Activated B cell treated with CpG ODN at 0.5 μM for 24 hours (primary cell): Measurements from ENCODE around the gene GRN. TPM values are rescaled to one million over a fixed set of nuclear protein-coding genes. Genes with fewer than 3 reads are reported as not detected.

ENCODE experiments used
- ATAC-seq: fragments of 200-7000 bp; cut with Tn5 transposase; one replicate; pipeline ENCODE4 v1.10.0; 2021; ENCODE audit warnings: low read depth, mild to moderate bottlenecking, moderate library complexity
- CTCF ChIA-PET: fragments of 350-600 bp; sonication (Branson Sonifier 250); formaldehyde crosslinking; loops from one replicate; lab custom pipeline; 2021; ENCODE audit warnings: antibody characterized with exemption; lab: Charles Lee
- POLR2A ChIA-PET: fragments of 350-600 bp; sonication (Branson Sonifier 250); formaldehyde crosslinking; loops from one replicate; lab custom pipeline; 2021; ENCODE audit warnings: antibody characterized with exemption; lab: Charles Lee
- DNase-seq: peaks from one replicate; pipeline ENCODE4 v3.0.0; 2022
- H3K27ac Mint-ChIP-seq: one replicate; pipeline ENCODE4 v1.8.0; 2020; ENCODE audit warnings: mixed read lengths
- H3K27me3 Mint-ChIP-seq: one replicate; pipeline ENCODE4 v1.8.0; 2021; ENCODE audit warnings: mixed read lengths
- H3K36me3 Mint-ChIP-seq: one replicate; pipeline ENCODE4 v1.8.0; 2021; ENCODE audit warnings: low read depth, mixed read lengths
- H3K4me1 Mint-ChIP-seq: one replicate; pipeline ENCODE4 v1.8.0; 2021; ENCODE audit warnings: mixed read lengths
- H3K4me3 Mint-ChIP-seq: one replicate; pipeline ENCODE4 v1.8.0; 2020; ENCODE audit warnings: mild to moderate bottlenecking, mixed read lengths
- H3K9me3 Mint-ChIP-seq: one replicate; pipeline ENCODE4 v1.8.0; 2020; ENCODE audit warnings: mixed read lengths
- CTCF ChIP-seq: fragments of 200-600 bp; IDR thresholded peaks from one replicate; pipeline ENCODE4 v1.8.0; 2022; ENCODE audit warnings: antibody characterized with exemption, mild to moderate bottlenecking
- intact Hi-C: fragments of 100-400 bp; cut with micrococcal nuclease; formaldehyde crosslinking; loops from one replicate; pipeline ENCODE4 v1.15.1; 2024
- total RNA-seq: library from RNA; stranded (reverse); gene quantifications from 2 replicates; pipeline ENCODE4 v1.2.3, GENCODE V29; 2022

The GRN gene
- total RNA-seq, 1 donor from 2014 or later, result 250 TPM

DNA sequence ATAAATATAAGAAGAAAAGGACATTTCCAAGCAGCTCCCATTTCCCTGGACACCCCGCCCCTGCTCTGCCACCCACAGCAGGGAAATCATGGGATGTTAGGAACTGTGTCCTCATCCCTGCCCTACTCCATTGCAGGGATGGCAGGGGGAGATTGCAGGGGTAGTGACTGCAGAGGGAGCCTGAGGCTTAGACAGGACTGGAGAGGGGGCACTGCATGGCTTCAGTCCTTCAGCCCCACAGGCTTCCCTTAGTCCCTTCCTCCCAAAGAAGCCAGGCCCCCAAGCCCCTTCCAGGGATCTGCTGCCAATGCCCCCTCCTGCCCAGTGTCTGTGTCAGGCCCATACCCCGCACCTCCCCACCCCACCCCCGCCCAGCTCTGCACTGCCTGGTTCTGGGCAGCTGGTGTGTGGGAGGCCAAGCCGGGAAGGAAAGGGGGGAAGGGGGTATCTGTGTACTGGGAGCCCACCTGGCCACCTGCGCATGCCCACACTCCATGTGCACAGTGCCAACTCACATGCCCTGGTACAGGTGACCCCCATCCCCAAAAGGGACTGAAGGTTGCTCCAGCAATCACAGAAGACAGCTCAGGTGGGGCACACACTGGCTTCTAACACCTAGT lies 33.4 kb upstream of the GRN start:
- DNase-seq (no peak), ATAC-seq (no peak)
- no peak overlapping the region for H3K4me3 Mint-ChIP-seq
- POLR2A ChIA-PET, result no interaction called here
- intact Hi-C loops, result no loop called here
- H3K27ac Mint-ChIP-seq, result no peak overlapping the region
- no peak for TF ChIP-seq CTCF
- no peaks in the 10 kb centered on the region for H3K36me3 Mint-ChIP-seq
- H3K27me3 Mint-ChIP-seq, result peaks cover 49% of the 10 kb centered on the region
- CTCF ChIA-PET, result no interaction called here
- H3K4me1 Mint-ChIP-seq, result peaks cover 34% of the 10 kb centered on the region
- no peaks in the 10 kb centered on the region for H3K9me3 Mint-ChIP-seq

- no peaks in the 10 kb centered on the region for H3K36me3 Mint-ChIP-seq
- no peak overlapping the region for H3K4me3 Mint-ChIP-seq
- H3K4me1 Mint-ChIP-seq, result peaks cover 31% of the 10 kb centered on the region
- ChIA-PET CTCF (no interaction called here), POLR2A (no interaction called here)
- TF ChIP-seq CTCF, result no peak
- ATAC-seq (no peak), DNase-seq (no peak)
- peaks cover 46% of the 10 kb centered on the region for H3K27me3 Mint-ChIP-seq
- H3K9me3 Mint-ChIP-seq, result peaks cover 2% of the 10 kb centered on the region
- intact Hi-C loops, result no loop called here
- H3K27ac Mint-ChIP-seq, result peak overlapping the region; percentile 27
Observed at GRCh38 chr17:44312396-44313104, 32.6 kb upstream of the GRN start.

- Mint-ChIP-seq H3K27me3 (peaks cover 46% of the 10 kb centered on the region), H3K4me3 (peak overlapping the region; percentile 50), H3K9me3 (peaks cover 2% of the 10 kb centered on the region), H3K4me1 (peaks cover 26% of the 10 kb centered on the region), H3K27ac (no peak overlapping the region), H3K36me3 (no peaks in the 10 kb centered on the region)
- intact Hi-C loops, result no loop called here
- DNase-seq, result no peak
- no peak for TF ChIP-seq CTCF
- ATAC-seq, result no peak
- POLR2A ChIA-PET, result interaction anchor here (0.6 kb wide), 1 partner anchor 78 kb away, joined by 5 read pairs; no protein-coding TSS in a partner anchor
- CTCF ChIA-PET, result interaction anchor here (0.8 to 1.4 kb wide), 2 partner anchors 17 to 31 kb away, joined by 3 read pairs; partner anchors contain the start of gene GRN
Observed at GRCh38 chr17:44314031-44314430, 31.1 kb upstream of the GRN start.

- no peak for ATAC-seq
- peak overlapping the region; percentile 50 for H3K4me3 Mint-ChIP-seq
Observed at GRCh38 chr17:44314524-44314868, 30.6 kb upstream of the GRN start.

More at GRCh38 chr17:44314524-44314868, 30.6 kb upstream of the GRN start:
- ChIA-PET CTCF (interaction anchor here (0.8 to 1.4 kb wide), 2 partner anchors 17 to 31 kb away, joined by 3 read pairs; partner anchors contain the start of gene GRN), POLR2A (interaction anchor here (0.6 to 2.5 kb wide), 2 partner anchors 78 to 93 kb away, joined by 5 to 24 read pairs; no protein-coding TSS in a partner anchor)
- Mint-ChIP-seq H3K27me3 (peaks cover 44% of the 10 kb centered on the region), H3K9me3 (peaks cover 2% of the 10 kb centered on the region), H3K27ac (no peak overlapping the region), H3K4me1 (peaks cover 22% of the 10 kb centered on the region), H3K36me3 (peaks cover 4% of the 10 kb centered on the region)
- no peak for DNase-seq
- intact Hi-C loops, result no loop called here
- no peak for TF ChIP-seq CTCF
